ENCODE data around the gene NFIB.

Gene NFIB

GRCh38 chr9:14209399-14210345, 104.3 kb downstream of the NFIB start:
- DNase-seq: no peak

GRCh38 chr9:14207352-14207995, 106.5 kb downstream of the NFIB start:
- DNase-seq: no peak

GRCh38 chr9:14205463-14205862, 108.5 kb downstream of the NFIB start:
- DNase-seq: no peak

GRCh38 chr9:14203356-14204056, 110.4 kb downstream of the NFIB start:
- no peak for DNase-seq

- no peak for DNase-seq
These were observed 115.0 kb downstream of the NFIB start for GRCh38 chr9:14198841-14199455.

GRCh38 chr9:14198047-14198840, 115.7 kb downstream of the NFIB start:
- DNase-seq: no peak

- DNase-seq: no peak
These were observed 116.5 kb downstream of the NFIB start for GRCh38 chr9:14197325-14197858.

GRCh38 chr9:14193328-14193990, 120.5 kb downstream of the NFIB start:
- no peak for DNase-seq

- no peak for DNase-seq
These were observed 121.4 kb downstream of the NFIB start for GRCh38 chr9:14192556-14192955.

- DNase-seq: no peak
These were observed 122.4 kb downstream of the NFIB start for GRCh38 chr9:14191512-14191911.

- DNase-seq: no peak
These were observed 123.7 kb downstream of the NFIB start for GRCh38 chr9:14190240-14190639.

GRCh38 chr9:14189578-14189977, 124.4 kb downstream of the NFIB start:
- no peak for DNase-seq

GRCh38 chr9:14189146-14189545, 124.8 kb downstream of the NFIB start:
- DNase-seq: no peak

- DNase-seq: no peak
These were observed 125.4 kb downstream of the NFIB start for GRCh38 chr9:14188538-14188937.

- no peak for DNase-seq
These were observed 125.9 kb downstream of the NFIB start for GRCh38 chr9:14188011-14188410.

GRCh38 chr9:14186096-14186495, 127.8 kb downstream of the NFIB start:
- no peak for DNase-seq

GRCh38 chr9:14185016-14185415, 128.9 kb downstream of the NFIB start:
- DNase-seq: no peak

- DNase-seq: no peak
These were observed 130.9 kb downstream of the NFIB start for GRCh38 chr9:14183001-14183400.

- no peak for DNase-seq
These were observed 132.9 kb downstream of the NFIB start for GRCh38 chr9:14180960-14181537.

- DNase-seq: no peak
These were observed 133.6 kb downstream of the NFIB start for GRCh38 chr9:14180093-14180959.
